ENCODE data around the gene GDA. TPM values are rescaled to one million over a fixed set of nuclear protein-coding genes. Genes with fewer than 3 reads are reported as not detected.
A peak's percentile ranks its signal among the peaks of the same experiment; 100 is the strongest.

The GDA gene
- polyA plus RNA-seq, 4 donors = 33.1 to 210 (median 124) TPM

DNA sequence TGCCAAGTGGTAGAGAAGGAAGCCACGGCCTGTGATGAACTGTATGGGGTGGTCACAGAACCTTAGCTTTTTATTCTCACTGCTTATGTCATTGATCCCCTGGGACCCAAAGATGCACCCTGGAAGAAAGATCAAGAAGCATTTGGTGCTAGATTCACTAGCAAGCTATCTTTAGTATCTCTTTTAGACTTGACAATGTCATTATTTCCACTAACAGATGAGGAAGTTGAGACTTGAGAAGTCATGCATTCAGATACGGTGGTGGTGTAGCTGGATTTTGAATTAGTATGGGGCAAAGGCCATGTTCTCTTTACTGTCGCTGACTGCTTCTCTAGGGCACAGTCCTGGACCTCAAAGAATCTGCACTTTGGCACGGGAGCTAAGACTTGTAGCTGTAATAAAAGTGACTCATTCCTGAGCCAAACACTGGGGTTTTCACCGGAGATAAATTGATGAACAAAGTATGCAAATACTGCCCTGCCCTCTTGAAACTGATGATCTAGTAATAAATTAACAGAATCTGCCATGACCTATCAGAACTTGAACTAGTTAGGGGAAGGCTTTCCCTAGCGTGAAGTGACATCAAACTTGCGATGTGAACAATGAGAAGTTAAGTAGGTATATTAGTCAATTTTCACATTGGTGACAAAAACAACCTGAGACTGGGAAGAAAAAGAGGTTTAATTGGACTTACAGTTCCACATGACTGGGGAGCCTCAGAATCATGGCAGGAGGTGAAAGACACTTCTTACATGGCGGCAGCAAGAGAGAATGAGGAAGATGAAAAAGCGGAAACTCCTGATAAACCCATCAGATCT lies 5.4 kb downstream of the GDA start:
- WGBS, 3 donors = 24 to 58% (median 40%) methylated on average over 9 of the region's 9 CpGs

DNA sequence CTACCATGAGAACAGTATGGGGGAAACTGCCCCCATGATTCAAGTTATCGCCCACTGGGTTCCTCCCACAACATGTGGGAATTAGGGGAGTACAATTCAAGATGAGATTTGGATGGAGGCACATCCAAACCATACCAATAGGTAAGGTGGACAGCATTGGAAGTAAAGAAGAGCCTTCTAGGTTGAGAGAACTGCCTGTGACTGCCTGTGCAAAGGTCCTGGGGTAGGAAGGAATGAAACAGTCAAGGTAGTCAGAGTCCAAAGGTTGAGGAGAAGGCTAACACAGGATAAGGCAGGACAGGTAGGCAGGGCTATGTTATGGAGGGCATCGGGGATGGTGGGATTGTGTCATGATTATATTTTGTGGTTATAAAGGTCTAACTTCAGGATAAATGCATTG lies 6.1 kb downstream of the GDA start:
- H3K27me3 ChIP-seq (ENCODE audit: control insufficient read depth in 3 of 3, insufficient read depth in 3 of 3, low read length in 3 of 3) = no peaks in the 10 kb centered on the region
- peak overlapping the region in 1 of 3 donors; percentile 12 for H3K4me3 ChIP-seq (ENCODE audit: low read depth in 1 of 3, low read length in 3 of 3)
- DNase-seq = peak in 1 of 2 donors; percentile 78
- peak overlapping the region; percentile 62 to 85 (median 64) for H3K27ac ChIP-seq (ENCODE audit: low read depth in 1 of 3, low read length in 2 of 3)
- H3K36me3 ChIP-seq (ENCODE audit: control insufficient read depth in 3 of 3, insufficient read depth in 2 of 3, low read depth in 1 of 3, low read length in 3 of 3) = peaks cover 0 to 15% (median 4%) of the 10 kb centered on the region in 3 donors
- 62 to 79% (median 69%) methylated on average over 2 of the region's 2 CpGs for WGBS, 3 donors
- no peak for FAIRE-seq
- H3K9me3 ChIP-seq (ENCODE audit: control insufficient read depth in 2 of 2, insufficient read depth in 1 of 2, low read depth in 1 of 2, low read length in 1 of 2) = peaks cover 0 to 6% of the 10 kb centered on the region in 2 donors
- peaks cover 0 to 25% (median 3%) of the 10 kb centered on the region in 3 donors for H3K4me1 ChIP-seq (ENCODE audit: control insufficient read depth in 3 of 3, insufficient read depth in 2 of 3, low read depth in 1 of 3, low read length in 2 of 3)

More for the DNA sequence above, 5.4 kb downstream of the GDA start:
- peak; percentile 94 to 99 for DNase-seq
- Histone ChIP-seq H3K9me3 (ENCODE audit: control insufficient read depth in 2 of 2, insufficient read depth in 1 of 2, low read depth in 1 of 2, low read length in 1 of 2) (peaks cover 0 to 6% of the 10 kb centered on the region in 2 donors), H3K27ac (ENCODE audit: low read depth in 1 of 3, low read length in 2 of 3) (peak overlapping the region; percentile 80 to 85 (median 84)), H3K4me3 (ENCODE audit: low read depth in 1 of 3, low read length in 3 of 3) (peak overlapping the region in 1 of 3 donors; percentile 35), H3K4me1 (ENCODE audit: control insufficient read depth in 3 of 3, insufficient read depth in 2 of 3, low read depth in 1 of 3, low read length in 2 of 3) (peaks cover 0 to 25% (median 3%) of the 10 kb centered on the region in 3 donors), H3K36me3 (ENCODE audit: control insufficient read depth in 3 of 3, insufficient read depth in 2 of 3, low read depth in 1 of 3, low read length in 3 of 3) (peaks cover 0 to 11% (median 4%) of the 10 kb centered on the region in 3 donors), H3K27me3 (ENCODE audit: control insufficient read depth in 3 of 3, insufficient read depth in 3 of 3, low read length in 3 of 3) (peaks cover 0 to 2% (median 0%) of the 10 kb centered on the region in 3 donors)
- FAIRE-seq = peak; percentile 94

DNA sequence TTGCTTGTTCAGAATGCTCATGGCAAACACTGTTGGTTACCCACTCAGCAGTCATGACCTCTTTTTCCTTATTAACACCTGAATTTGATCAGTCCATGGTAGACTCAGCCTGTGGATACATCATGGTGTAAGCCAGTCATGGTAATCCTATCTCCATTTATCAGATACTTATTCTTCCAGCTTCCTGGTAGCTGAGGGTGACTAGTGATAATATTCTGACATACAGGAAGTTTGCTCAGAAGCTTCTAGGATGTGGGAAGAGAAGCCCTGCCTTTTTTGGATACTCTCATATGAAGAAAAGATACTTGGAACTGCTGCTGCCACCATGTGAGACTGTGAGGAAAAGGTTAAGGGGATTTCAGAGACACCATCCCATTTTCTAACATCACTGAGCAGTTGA lies 7.3 kb downstream of the GDA start:
- H3K27me3 ChIP-seq (ENCODE audit: control insufficient read depth in 3 of 3, insufficient read depth in 3 of 3, low read length in 3 of 3) = no peaks in the 10 kb centered on the region
- DNase-seq (peak; percentile 17 to 27), FAIRE-seq (no peak)
- peaks cover 0 to 25% (median 3%) of the 10 kb centered on the region in 3 donors for H3K4me1 ChIP-seq (ENCODE audit: control insufficient read depth in 3 of 3, insufficient read depth in 2 of 3, low read depth in 1 of 3, low read length in 2 of 3)
- H3K36me3 ChIP-seq (ENCODE audit: control insufficient read depth in 3 of 3, insufficient read depth in 2 of 3, low read depth in 1 of 3, low read length in 3 of 3) = peaks cover 0 to 20% (median 4%) of the 10 kb centered on the region in 3 donors
- peak overlapping the region in 1 of 3 donors; percentile 85 for H3K27ac ChIP-seq (ENCODE audit: low read depth in 1 of 3, low read length in 2 of 3)
- no peak overlapping the region for H3K4me3 ChIP-seq (ENCODE audit: low read depth in 1 of 3, low read length in 3 of 3)
- peaks cover 0 to 6% of the 10 kb centered on the region in 2 donors for H3K9me3 ChIP-seq (ENCODE audit: control insufficient read depth in 2 of 2, insufficient read depth in 1 of 2, low read depth in 1 of 2, low read length in 1 of 2)

DNA sequence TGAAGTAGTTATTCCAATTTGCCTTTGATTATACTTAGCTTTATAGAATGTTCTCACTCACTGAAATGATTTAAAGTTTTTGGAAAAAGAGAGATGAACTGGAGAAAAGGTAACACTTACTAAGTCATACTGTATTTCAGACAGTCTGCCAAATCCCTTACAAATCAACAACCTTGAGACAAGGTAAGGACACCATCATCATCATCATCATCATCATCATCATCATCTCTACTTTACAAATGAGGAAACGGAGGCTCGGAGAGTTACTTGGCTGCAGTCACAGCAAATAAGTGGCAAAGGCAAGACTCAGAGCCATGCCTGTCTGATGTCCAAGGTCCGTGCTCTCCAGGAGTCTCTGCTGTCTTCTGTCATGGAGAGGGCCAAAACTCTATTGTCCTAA lies 9.4 kb downstream of the GDA start:
- 75 to 92% (median 81%) methylated on average over 3 of the region's 3 CpGs for WGBS, 3 donors
- no peak for DNase-seq
- Histone ChIP-seq H3K27me3 (ENCODE audit: control insufficient read depth in 3 of 3, insufficient read depth in 3 of 3, low read length in 3 of 3) (no peaks in the 10 kb centered on the region), H3K4me3 (ENCODE audit: low read depth in 1 of 3, low read length in 3 of 3) (no peak overlapping the region), H3K36me3 (ENCODE audit: control insufficient read depth in 3 of 3, insufficient read depth in 2 of 3, low read depth in 1 of 3, low read length in 3 of 3) (peaks cover 0 to 23% (median 12%) of the 10 kb centered on the region in 3 donors), H3K9me3 (ENCODE audit: control insufficient read depth in 2 of 2, insufficient read depth in 1 of 2, low read depth in 1 of 2, low read length in 1 of 2) (peaks cover 0 to 6% of the 10 kb centered on the region in 2 donors), H3K4me1 (ENCODE audit: control insufficient read depth in 3 of 3, insufficient read depth in 2 of 3, low read depth in 1 of 3, low read length in 2 of 3) (peaks cover 0 to 21% (median 6%) of the 10 kb centered on the region in 3 donors), H3K27ac (ENCODE audit: low read depth in 1 of 3, low read length in 2 of 3) (no peak overlapping the region)
- FAIRE-seq = no peak

DNA sequence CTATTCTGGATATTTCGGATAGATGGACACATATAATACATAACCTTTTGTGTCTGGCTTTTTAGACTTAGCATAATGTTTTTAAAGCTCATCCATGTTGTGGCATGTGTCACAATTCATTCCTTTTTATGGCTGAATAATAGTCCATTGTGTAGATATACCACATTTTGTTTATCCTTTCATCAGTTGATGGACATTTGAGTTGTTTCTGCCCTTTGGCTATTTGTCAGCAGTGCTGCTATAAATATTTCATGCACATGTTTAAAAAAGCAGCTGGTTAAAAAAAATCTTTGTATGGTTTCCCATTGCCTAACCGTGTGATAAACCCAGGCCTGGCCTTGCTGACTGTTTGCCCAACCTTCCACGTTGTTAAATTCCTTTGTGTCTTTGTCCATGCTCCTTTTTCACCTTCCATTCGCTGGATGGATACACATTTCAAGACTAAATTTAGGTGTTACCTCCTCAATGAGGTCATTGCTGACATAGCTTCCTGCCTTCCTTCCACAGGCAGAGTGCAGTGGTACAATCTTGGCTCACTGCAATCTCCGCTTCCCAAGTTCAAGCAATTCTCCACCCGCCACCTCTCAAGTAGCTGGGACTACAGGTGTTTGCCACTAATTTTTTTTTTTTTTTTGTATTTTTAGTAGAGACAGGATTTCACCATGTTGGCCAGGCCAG lies 11.3 kb downstream of the GDA start:
- H3K27me3 ChIP-seq (ENCODE audit: control insufficient read depth in 3 of 3, insufficient read depth in 3 of 3, low read length in 3 of 3) = no peaks in the 10 kb centered on the region

DNA sequence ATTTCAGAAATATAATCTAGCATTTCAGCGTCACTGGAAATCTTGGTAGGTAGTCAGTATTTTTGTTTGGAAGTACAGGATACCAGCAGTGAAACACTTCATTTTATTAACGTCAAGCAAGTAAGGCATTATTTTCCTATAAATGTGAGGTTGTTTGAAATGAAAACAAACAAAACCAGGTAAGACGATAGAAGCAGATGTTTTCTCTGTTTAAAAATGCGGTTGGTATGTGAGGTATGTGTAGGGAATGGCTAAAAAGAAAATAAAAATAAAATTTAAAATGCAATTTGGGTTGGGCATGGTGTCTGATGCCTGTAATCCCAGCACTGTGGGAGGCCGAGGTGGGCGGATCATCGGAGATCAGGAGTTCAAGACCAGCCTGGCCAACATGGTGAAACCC lies 16.1 kb downstream of the GDA start:
- no peak for DNase-seq

More for the DNA sequence above, 11.3 kb downstream of the GDA start:
- FAIRE-seq = no peak
- Histone ChIP-seq H3K9me3 (ENCODE audit: control insufficient read depth in 2 of 2, insufficient read depth in 1 of 2, low read depth in 1 of 2, low read length in 1 of 2) (no peaks in the 10 kb centered on the region), H3K4me3 (ENCODE audit: low read depth in 1 of 3, low read length in 3 of 3) (no peak overlapping the region), H3K4me1 (ENCODE audit: control insufficient read depth in 3 of 3, insufficient read depth in 2 of 3, low read depth in 1 of 3, low read length in 2 of 3) (peaks cover 0 to 7% (median 6%) of the 10 kb centered on the region in 3 donors), H3K36me3 (ENCODE audit: control insufficient read depth in 3 of 3, insufficient read depth in 2 of 3, low read depth in 1 of 3, low read length in 3 of 3) (peaks cover 0 to 26% (median 20%) of the 10 kb centered on the region in 3 donors), H3K27ac (ENCODE audit: low read depth in 1 of 3, low read length in 2 of 3) (no peak overlapping the region)
- no peak for DNase-seq
- WGBS, 3 donors = 84 to 91% (median 87%) methylated on average over 6 of the region's 6 CpGs

DNA sequence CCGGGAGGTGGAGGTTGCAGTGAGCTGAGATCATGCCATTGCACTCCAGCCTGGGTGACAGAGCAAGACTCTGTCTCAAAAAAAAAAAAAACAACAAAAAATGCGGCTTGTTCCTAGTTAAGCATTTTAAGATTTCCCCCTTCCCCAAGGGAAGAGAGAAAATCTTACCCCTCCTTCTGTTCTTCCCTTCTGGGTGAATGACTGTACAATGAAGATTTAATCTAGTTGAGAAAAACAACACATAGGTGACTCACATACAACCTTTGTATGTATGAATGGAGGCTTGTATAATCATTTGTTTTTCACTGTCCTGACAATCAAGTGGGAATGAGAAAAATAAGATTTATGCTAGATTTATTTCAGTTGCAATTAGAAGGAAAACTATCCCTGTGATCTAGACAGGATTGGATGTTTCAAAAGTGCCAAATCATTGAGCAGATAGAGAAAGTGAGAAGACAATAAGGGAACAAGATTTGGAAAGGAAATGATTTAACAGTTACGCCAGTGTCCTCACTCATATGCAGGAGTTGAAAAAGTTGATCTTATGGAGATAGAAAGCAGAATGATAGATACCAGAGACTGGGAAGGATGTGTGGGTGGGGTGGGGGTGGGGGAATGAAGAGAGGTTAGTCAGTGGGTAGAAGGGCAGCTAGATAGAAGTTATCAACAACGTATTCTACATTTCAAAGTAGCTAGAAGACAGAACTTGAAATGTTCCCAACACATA lies 16.7 kb downstream of the GDA start:
- Histone ChIP-seq H3K27me3 (ENCODE audit: control insufficient read depth in 3 of 3, insufficient read depth in 3 of 3, low read length in 3 of 3) (no peaks in the 10 kb centered on the region), H3K9me3 (ENCODE audit: control insufficient read depth in 2 of 2, insufficient read depth in 1 of 2, low read depth in 1 of 2, low read length in 1 of 2) (no peaks in the 10 kb centered on the region), H3K4me3 (ENCODE audit: low read depth in 1 of 3, low read length in 3 of 3) (no peak overlapping the region), H3K4me1 (ENCODE audit: control insufficient read depth in 3 of 3, insufficient read depth in 2 of 3, low read depth in 1 of 3, low read length in 2 of 3) (peaks cover 0 to 3% (median 0%) of the 10 kb centered on the region in 3 donors), H3K36me3 (ENCODE audit: control insufficient read depth in 3 of 3, insufficient read depth in 2 of 3, low read depth in 1 of 3, low read length in 3 of 3) (peaks cover 0 to 21% (median 10%) of the 10 kb centered on the region in 3 donors), H3K27ac (ENCODE audit: low read depth in 1 of 3, low read length in 2 of 3) (no peak overlapping the region)
- WGBS, 3 donors = 69 to 88% (median 76%) methylated on average over 4 of the region's 4 CpGs
- DNase-seq = no peak
- FAIRE-seq = no peak

More for the DNA sequence above, 16.1 kb downstream of the GDA start:
- FAIRE-seq = no peak
- Histone ChIP-seq H3K36me3 (ENCODE audit: control insufficient read depth in 3 of 3, insufficient read depth in 2 of 3, low read depth in 1 of 3, low read length in 3 of 3) (peaks cover 0 to 20% (median 15%) of the 10 kb centered on the region in 3 donors), H3K27me3 (ENCODE audit: control insufficient read depth in 3 of 3, insufficient read depth in 3 of 3, low read length in 3 of 3) (no peaks in the 10 kb centered on the region), H3K27ac (ENCODE audit: low read depth in 1 of 3, low read length in 2 of 3) (no peak overlapping the region), H3K9me3 (ENCODE audit: control insufficient read depth in 2 of 2, insufficient read depth in 1 of 2, low read depth in 1 of 2, low read length in 1 of 2) (no peaks in the 10 kb centered on the region), H3K4me3 (ENCODE audit: low read depth in 1 of 3, low read length in 3 of 3) (no peak overlapping the region), H3K4me1 (ENCODE audit: control insufficient read depth in 3 of 3, insufficient read depth in 2 of 3, low read depth in 1 of 3, low read length in 2 of 3) (peaks cover 0 to 3% (median 0%) of the 10 kb centered on the region in 3 donors)
- WGBS, 3 donors = 85 to 89% (median 88%) methylated on average over 7 of the region's 7 CpGs

DNA sequence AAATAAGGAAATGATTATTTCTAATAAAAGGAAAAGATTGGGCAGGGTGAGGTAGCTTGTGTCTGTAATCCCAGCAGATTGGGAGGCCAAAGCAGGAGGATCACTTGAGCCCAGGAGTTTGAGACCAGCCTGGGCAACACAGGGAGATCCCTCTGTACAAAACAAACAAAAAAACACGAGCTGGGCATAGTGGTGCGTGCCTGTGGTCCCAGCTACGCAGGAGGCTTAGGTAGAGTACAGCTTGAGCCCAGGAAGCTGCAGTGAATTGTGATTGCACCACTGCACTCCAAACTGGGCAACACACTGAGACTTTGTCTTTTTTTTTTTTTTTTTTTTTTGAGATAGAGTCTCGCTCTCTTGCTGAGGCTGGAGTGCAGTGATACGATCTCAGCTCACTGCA lies 18.8 kb downstream of the GDA start:
- no peaks in the 10 kb centered on the region for H3K9me3 ChIP-seq (ENCODE audit: control insufficient read depth in 2 of 2, insufficient read depth in 1 of 2, low read depth in 1 of 2, low read length in 1 of 2)
- DNase-seq (no peak), FAIRE-seq (no peak)
- no peak overlapping the region for H3K4me3 ChIP-seq (ENCODE audit: low read depth in 1 of 3, low read length in 3 of 3)
- H3K4me1 ChIP-seq (ENCODE audit: control insufficient read depth in 3 of 3, insufficient read depth in 2 of 3, low read depth in 1 of 3, low read length in 2 of 3) = no peaks in the 10 kb centered on the region
- 78 to 96% (median 86%) methylated on average over 4 to 5 of the region's 5 CpGs for WGBS, 3 donors
- no peak overlapping the region for H3K27ac ChIP-seq (ENCODE audit: low read depth in 1 of 3, low read length in 2 of 3)
- H3K36me3 ChIP-seq (ENCODE audit: control insufficient read depth in 3 of 3, insufficient read depth in 2 of 3, low read depth in 1 of 3, low read length in 3 of 3) = peaks cover 0 to 16% (median 4%) of the 10 kb centered on the region in 3 donors
- H3K27me3 ChIP-seq (ENCODE audit: control insufficient read depth in 3 of 3, insufficient read depth in 3 of 3, low read length in 3 of 3) = no peaks in the 10 kb centered on the region
